NB4 (cell line): ENCODE data around the gene RGS14.

Experiments used
- MYC ChIP-seq: IDR thresholded peaks from 2 replicates; pipeline ENCODE4 v1.6.1; 2011; ENCODE audit warnings: low read depth, low read length
- POLR2A ChIP-seq: IDR thresholded peaks from 2 replicates; pipeline ENCODE4 v1.6.1; 2011; ENCODE audit warnings: mild to moderate bottlenecking; ENCODE audit not compliant: insufficient read length; ENCODE audit errors: extremely low read depth
- TF ChIP-seq, protein P1 (sequence below): IDR thresholded peaks from one replicate; pipeline ENCODE4 v1.5.1; 2012; ENCODE audit warnings: low read depth, low read length

DNA sequence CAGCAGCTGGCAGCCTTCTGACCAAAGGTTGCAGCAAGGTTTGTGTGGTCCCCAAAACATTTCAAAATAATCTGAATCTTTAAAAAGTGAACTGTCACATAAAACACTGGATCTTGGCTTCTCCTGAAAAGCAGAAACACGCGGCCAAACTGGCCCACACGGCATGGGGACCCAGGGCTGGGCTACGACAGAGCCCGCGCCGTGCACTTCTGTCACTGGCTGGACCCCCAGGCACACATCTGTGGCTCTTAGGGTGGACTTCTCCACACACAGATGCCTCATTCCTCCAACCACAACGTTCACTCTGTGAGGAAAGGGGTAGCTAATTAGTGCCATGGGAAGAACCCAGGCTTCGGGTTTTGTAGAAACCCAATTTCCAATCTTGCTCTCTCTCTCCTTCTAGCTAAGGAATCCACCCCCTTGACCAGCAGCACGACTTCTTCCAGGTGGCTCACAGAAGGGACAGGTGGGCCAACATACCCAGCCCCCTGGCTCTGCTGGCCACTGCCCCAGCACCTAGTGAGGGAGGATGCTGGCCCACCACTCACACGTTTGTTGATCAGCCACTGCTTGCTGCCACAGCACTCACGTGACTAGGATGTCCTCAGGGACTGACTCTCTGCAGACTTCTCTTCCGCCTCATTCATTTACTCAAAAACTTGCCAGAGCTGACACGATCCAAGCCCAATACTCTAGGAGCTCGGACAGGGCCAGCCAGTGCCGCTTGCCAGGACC, 24.1 kb upstream of the RGS14 start:
- TF ChIP-seq, protein P1, sequence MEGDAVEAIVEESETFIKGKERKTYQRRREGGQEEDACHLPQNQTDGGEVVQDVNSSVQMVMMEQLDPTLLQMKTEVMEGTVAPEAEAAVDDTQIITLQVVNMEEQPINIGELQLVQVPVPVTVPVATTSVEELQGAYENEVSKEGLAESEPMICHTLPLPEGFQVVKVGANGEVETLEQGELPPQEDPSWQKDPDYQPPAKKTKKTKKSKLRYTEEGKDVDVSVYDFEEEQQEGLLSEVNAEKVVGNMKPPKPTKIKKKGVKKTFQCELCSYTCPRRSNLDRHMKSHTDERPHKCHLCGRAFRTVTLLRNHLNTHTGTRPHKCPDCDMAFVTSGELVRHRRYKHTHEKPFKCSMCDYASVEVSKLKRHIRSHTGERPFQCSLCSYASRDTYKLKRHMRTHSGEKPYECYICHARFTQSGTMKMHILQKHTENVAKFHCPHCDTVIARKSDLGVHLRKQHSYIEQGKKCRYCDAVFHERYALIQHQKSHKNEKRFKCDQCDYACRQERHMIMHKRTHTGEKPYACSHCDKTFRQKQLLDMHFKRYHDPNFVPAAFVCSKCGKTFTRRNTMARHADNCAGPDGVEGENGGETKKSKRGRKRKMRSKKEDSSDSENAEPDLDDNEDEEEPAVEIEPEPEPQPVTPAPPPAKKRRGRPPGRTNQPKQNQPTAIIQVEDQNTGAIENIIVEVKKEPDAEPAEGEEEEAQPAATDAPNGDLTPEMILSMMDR: no peak
- TF ChIP-seq MYC (no peak), POLR2A (no peak)
